Smooth muscle cell (in vitro differentiated cells): ENCODE measurements around the gene MATN1. TPM values are rescaled to one million over a fixed set of nuclear protein-coding genes. Genes with fewer than 3 reads are reported as not detected.

ENCODE experiments used
- DNase-seq: peaks from one replicate; lab custom pipeline; 2025; ENCODE audit not compliant: unreplicated experiment; lab: John Stamatoyannopoulos, UW
- H2AFZ ChIP-seq: fragments of 200-600 bp; sonication (generic); 2 replicates; pipeline ENCODE4 v1.6.0; 2016; ENCODE audit warnings: antibody characterized with exemption, low read depth, mild to moderate bottlenecking
- H3F3A ChIP-seq: fragments of 200-600 bp; sonication (generic); 2 replicates; pipeline ENCODE4 v1.6.0; 2017; ENCODE audit warnings: antibody characterized with exemption, low read depth
- H3K27ac ChIP-seq: fragments of 200-600 bp; sonication (generic); 2 replicates; pipeline ENCODE4 v1.5.1; 2016; ENCODE audit warnings: low read depth, mild to moderate bottlenecking
- H3K27me3 ChIP-seq: fragments of 200-600 bp; sonication (generic); 2 replicates; pipeline ENCODE4 v1.6.1; 2016; ENCODE audit warnings: low read depth, mild to moderate bottlenecking
- H3K36me3 ChIP-seq: fragments of 200-600 bp; sonication (generic); 2 replicates; pipeline ENCODE4 v1.5.1; 2016; ENCODE audit warnings: low read depth
- H3K4me1 ChIP-seq: fragments of 200-600 bp; sonication (generic); 2 replicates; pipeline ENCODE4 v1.5.1; 2016; ENCODE audit warnings: low read depth
- H3K4me2 ChIP-seq: fragments of 200-600 bp; sonication (generic); 2 replicates; pipeline ENCODE4 v1.6.0; 2016; ENCODE audit warnings: mild to moderate bottlenecking
- H3K4me3 ChIP-seq: fragments of 200-600 bp; sonication (generic); 2 replicates; pipeline ENCODE4 v1.5.1; 2016; ENCODE audit warnings: mild to moderate bottlenecking
- H3K79me2 ChIP-seq: fragments of 200-600 bp; sonication (generic); 2 replicates; pipeline ENCODE4 v1.6.0; 2016; ENCODE audit warnings: low read depth, mild to moderate bottlenecking
- H3K9ac ChIP-seq: fragments of 200-600 bp; sonication (generic); 2 replicates; pipeline ENCODE4 v1.6.0; 2016; ENCODE audit warnings: low read depth
- H3K9me3 ChIP-seq: fragments of 200-600 bp; sonication (generic); replicated peaks from 2 replicates; pipeline ENCODE4 v1.5.1; 2016; ENCODE audit warnings: low read depth
- H4K20me1 ChIP-seq: fragments of 200-600 bp; sonication (generic); 2 replicates; pipeline ENCODE4 v1.6.0; 2016; ENCODE audit warnings: low read depth
- CTCF ChIP-seq: fragments of 200-600 bp; sonication (generic); IDR thresholded peaks from 2 replicates; pipeline ENCODE4 v1.5.1; 2017; ENCODE audit warnings: borderline replicate concordance, mild to moderate bottlenecking, antibody characterized with exemption; ENCODE audit not compliant: insufficient read depth, poor library complexity, severe bottlenecking
- WGBS: methylation state at CpG from one replicate; pipeline ENCODE4 v1.1.7; 2016; ENCODE audit warnings: low lambda C conversion rate; 5-methylcytosine and 5-hydroxymethylcytosine counted together
- polyA plus RNA-seq: library from polyadenylated mRNA; unstranded; fragments of >200 nt; fragmentation: Nextera tagmentation; extraction: Ambion mirVana; gene quantifications from 2 replicates; pipeline ENCODE4 v1.2.1, GENCODE V29; 2016
- total RNA-seq: library from RNA; depleted of rRNA; stranded (reverse); fragments of >200 nt; gene quantifications from 2 replicates; pipeline ENCODE4 v1.2.3, GENCODE V29; 2014

MATN1 gene
- total and polyA plus RNA-seq, 2 experiments from 2014 or later: 0.40 to 2.0 TPM

DNA sequence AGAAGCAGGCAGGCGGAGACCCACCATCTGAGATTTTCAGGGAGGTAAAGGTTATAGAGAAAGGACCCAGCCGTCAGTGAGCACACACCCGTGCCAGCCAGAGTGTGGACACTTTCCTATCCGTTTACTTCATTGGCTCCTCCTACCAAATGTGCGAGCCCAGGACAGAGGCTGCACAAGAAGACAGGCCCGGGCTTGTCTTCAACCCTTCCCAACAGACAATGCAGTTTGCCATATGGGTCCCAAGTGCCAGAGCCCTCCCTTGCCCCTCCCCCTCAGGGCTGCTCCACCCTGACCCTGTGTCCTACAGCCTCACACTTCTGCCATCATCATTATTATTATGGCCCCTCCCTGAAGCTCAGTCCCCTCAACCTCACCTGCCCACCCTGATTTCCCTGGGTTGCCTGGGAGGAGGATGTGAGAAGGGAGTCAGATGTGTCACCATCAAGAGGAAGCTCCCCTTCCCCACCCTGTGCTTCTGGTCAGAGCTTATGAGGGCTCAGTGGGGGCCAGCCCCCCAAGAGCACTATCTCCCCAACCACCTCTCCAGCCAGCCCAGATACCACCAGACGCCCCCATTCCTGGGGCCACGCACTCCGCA, 24.8 kb upstream of the MATN1 start:
- H3K79me2 ChIP-seq: no peaks in the 10 kb centered on the region
- TF ChIP-seq CTCF: no peak
- no peaks in the 10 kb centered on the region for H3K27me3 ChIP-seq
- no peak for DNase-seq
- no peak overlapping the region for H3K4me3 ChIP-seq
- WGBS: 67% methylated on average over 9 of the region's 9 CpGs
- H3K27ac ChIP-seq: no peak overlapping the region
- H2AFZ ChIP-seq: no peak overlapping the region
- no peak overlapping the region for H3K9ac ChIP-seq
- H3K9me3 ChIP-seq: no peaks in the 10 kb centered on the region
- peaks cover 11% of the 10 kb centered on the region for H3K4me1 ChIP-seq
- H4K20me1 ChIP-seq: no peaks in the 10 kb centered on the region
- H3F3A ChIP-seq: no peaks in the 10 kb centered on the region
- H3K4me2 ChIP-seq: peak overlapping the region; percentile 35
- H3K36me3 ChIP-seq: no peaks in the 10 kb centered on the region

GRCh38 chr1:30747033-30748008, 23.9 kb upstream of the MATN1 start:
- 95% methylated on average over 17 of the region's 17 CpGs for WGBS
- no peak for DNase-seq
- no peaks in the 10 kb centered on the region for H3K36me3 ChIP-seq

GRCh38 chr1:30746212-30747032, 23.0 kb upstream of the MATN1 start:
- no peaks in the 10 kb centered on the region for H3K36me3 ChIP-seq
- no peak overlapping the region for H3K4me3 ChIP-seq
- H3F3A ChIP-seq: no peaks in the 10 kb centered on the region
- H3K4me1 ChIP-seq: peaks cover 11% of the 10 kb centered on the region
- no peak overlapping the region for H3K27ac ChIP-seq
- H2AFZ ChIP-seq: no peak overlapping the region
- DNase-seq: no peak
- H4K20me1 ChIP-seq: no peaks in the 10 kb centered on the region
- WGBS: 95% methylated on average over 16 of the region's 16 CpGs
- no peaks in the 10 kb centered on the region for H3K27me3 ChIP-seq
- H3K4me2 ChIP-seq: no peak overlapping the region
- no peaks in the 10 kb centered on the region for H3K79me2 ChIP-seq
- no peak overlapping the region for H3K9ac ChIP-seq
- H3K9me3 ChIP-seq: no peaks in the 10 kb centered on the region
- TF ChIP-seq CTCF: no peak

More at GRCh38 chr1:30747033-30748008, 23.9 kb upstream of the MATN1 start:
- Histone ChIP-seq H3K9me3 (no peaks in the 10 kb centered on the region), H3K9ac (no peak overlapping the region), H3F3A (no peaks in the 10 kb centered on the region), H3K4me1 (peaks cover 11% of the 10 kb centered on the region), H3K79me2 (no peaks in the 10 kb centered on the region), H3K27me3 (no peaks in the 10 kb centered on the region), H2AFZ (no peak overlapping the region), H3K4me3 (no peak overlapping the region), H3K27ac (no peak overlapping the region), H3K4me2 (no peak overlapping the region), H4K20me1 (no peaks in the 10 kb centered on the region)
- no peak for TF ChIP-seq CTCF
